ENCODE data around the gene HOXD12.

DNA sequence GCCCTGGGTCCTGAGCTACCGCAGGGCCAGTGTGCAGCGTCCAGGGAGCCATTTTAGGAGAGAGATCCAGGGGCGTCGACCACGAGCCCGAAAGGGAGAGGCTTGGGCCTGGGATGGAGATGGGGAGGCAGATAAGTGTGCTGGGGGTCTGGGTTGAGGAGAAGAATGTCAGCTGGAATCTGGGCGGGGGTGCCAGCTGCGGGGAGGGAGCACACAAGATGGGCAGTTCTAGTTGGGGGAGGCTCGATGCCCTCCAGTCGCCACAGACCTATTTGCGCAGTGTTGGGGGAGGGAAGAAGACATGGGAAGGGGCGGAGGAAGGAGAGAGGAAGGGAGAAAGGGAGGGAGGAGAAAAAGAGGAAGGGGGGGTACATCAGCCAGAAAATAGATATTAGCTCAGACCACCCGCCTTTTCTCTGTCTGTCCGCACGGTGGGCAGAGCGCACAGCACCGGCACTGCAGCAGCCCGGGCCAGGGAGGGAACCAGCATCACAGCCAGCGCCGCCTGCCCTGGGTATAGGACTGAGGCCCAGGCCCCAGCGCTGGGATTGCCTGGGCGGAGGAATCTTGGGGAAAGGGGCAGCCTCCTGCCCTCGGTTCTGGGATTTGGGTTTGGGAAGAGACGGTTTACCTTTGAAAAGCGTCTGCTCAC is 5.6 kb downstream of the HOXD12 start:
- TF ChIP-seq, protein P1, sequence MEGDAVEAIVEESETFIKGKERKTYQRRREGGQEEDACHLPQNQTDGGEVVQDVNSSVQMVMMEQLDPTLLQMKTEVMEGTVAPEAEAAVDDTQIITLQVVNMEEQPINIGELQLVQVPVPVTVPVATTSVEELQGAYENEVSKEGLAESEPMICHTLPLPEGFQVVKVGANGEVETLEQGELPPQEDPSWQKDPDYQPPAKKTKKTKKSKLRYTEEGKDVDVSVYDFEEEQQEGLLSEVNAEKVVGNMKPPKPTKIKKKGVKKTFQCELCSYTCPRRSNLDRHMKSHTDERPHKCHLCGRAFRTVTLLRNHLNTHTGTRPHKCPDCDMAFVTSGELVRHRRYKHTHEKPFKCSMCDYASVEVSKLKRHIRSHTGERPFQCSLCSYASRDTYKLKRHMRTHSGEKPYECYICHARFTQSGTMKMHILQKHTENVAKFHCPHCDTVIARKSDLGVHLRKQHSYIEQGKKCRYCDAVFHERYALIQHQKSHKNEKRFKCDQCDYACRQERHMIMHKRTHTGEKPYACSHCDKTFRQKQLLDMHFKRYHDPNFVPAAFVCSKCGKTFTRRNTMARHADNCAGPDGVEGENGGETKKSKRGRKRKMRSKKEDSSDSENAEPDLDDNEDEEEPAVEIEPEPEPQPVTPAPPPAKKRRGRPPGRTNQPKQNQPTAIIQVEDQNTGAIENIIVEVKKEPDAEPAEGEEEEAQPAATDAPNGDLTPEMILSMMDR (IDR thresholded peaks at IDR 0.05) = no peak
- TF ChIP-seq POLR2A (IDR thresholded peaks at IDR 0.05) (no peak), EP300 (IDR thresholded peaks at IDR 0.05) (no peak)
